ENCODE results near the gene PABPC3.

- TF ChIP-seq, protein P1, sequence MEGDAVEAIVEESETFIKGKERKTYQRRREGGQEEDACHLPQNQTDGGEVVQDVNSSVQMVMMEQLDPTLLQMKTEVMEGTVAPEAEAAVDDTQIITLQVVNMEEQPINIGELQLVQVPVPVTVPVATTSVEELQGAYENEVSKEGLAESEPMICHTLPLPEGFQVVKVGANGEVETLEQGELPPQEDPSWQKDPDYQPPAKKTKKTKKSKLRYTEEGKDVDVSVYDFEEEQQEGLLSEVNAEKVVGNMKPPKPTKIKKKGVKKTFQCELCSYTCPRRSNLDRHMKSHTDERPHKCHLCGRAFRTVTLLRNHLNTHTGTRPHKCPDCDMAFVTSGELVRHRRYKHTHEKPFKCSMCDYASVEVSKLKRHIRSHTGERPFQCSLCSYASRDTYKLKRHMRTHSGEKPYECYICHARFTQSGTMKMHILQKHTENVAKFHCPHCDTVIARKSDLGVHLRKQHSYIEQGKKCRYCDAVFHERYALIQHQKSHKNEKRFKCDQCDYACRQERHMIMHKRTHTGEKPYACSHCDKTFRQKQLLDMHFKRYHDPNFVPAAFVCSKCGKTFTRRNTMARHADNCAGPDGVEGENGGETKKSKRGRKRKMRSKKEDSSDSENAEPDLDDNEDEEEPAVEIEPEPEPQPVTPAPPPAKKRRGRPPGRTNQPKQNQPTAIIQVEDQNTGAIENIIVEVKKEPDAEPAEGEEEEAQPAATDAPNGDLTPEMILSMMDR (IDR thresholded peaks at IDR 0.05; ENCODE audit: low read depth, low read length): no peak
- TF ChIP-seq EZH2phosphoT487 (IDR thresholded peaks at IDR 0.05; ENCODE audit: low read depth): no peak
These were observed 44.9 kb upstream of the PABPC3 start for GRCh38 chr13:25051065-25051464.

Measured in OCI-LY3 (cell line).